GM18519 (cell line): ENCODE measurements around the gene SLC25A29.

Experiments used
- ATAC-seq: cut with Tn5 transposase; IDR thresholded peaks from one replicate; pipeline ENCODE4 v1.9.1; 2021; ENCODE audit warnings: mild to moderate bottlenecking, moderate library complexity; ENCODE audit not compliant: unreplicated experiment, low FRiP score

The SLC25A29 gene

DNA sequence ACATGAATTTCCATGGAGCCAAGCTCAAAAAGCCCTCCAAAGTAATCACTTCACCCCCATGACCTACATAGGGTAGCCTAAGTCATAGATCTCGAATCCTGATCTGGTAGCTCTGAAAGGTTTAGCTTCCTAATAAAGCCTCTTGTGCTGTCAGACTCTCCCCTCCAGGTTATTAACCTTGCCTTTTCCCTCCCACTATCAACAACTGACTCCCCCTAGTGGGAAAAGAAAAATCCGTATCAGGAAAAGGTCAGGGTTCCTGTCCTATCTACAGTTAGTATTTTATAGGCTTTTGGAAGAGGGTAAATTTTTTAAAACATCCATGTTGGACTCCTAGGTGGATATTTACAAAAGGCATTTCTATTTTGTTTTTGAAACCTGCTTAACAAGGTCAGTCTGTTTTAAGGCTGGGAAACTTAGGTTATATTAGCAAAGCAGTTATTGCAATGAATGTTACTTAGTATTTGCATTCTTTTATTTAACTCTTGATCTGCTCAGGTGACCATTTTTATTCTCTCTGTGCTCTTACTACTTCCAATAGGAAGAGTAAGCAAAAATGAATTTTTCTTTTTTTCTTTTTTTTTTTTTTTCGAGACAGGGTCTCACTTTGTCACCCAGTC lies 59.3 kb downstream of the SLC25A29 start:
- ATAC-seq: no peak

- no peak for ATAC-seq
Observed at GRCh38 chr14:100243020-100243419, 63.2 kb downstream of the SLC25A29 start.

DNA sequence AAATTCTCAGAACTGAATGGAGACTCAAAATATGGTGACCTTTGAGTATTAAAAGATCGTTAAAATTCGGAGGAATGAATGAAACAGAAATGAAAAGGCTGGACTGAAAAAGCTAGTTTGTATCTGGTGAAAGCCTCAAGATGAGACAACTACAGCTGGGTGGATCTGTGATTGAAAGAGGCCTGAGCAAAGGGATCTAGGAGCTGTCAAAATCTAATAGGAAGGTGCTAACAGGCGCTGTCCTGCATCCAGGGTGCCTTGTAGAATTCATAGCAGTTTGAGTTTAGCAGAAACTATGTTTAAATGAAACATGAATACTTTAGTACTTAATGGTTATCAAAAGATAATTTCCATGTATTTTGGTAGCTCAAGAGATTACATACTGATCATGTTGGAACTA lies 65.0 kb downstream of the SLC25A29 start:
- ATAC-seq: no peak
